Liver (tissue), 9 donors: ENCODE results near the gene P2RY6. TPM values are rescaled to one million over a fixed set of nuclear protein-coding genes. Genes with fewer than 3 reads are reported as not detected.

Source experiments
- DNase-seq: peaks from one replicate; pipeline ENCODE4 v3.0.0-alpha.2; 2017; ENCODE audit warnings: low spot score
- H3K27ac ChIP-seq, 2 donors: one replicate each; pipeline ENCODE4 v1.7.0; 2013; ENCODE audit warnings: inconsistent platforms in 2 of 2, low read length in 2 of 2, control low read depth in 1 of 2, low read depth in 1 of 2, mild to moderate bottlenecking in 1 of 2
- H3K27me3 ChIP-seq, 4 donors: one replicate each; pipeline versions ENCODE4 v1.6.1 to v1.7.0; 2013; ENCODE audit warnings: low read length in 3 of 4, inconsistent platforms in 1 of 4, mild to moderate bottlenecking in 1 of 4, moderate library complexity in 1 of 4; ENCODE audit not compliant: control insufficient read depth in 4 of 4, insufficient read depth in 4 of 4
- H3K36me3 ChIP-seq, 4 donors: one replicate each; pipeline versions ENCODE4 v1.6.1 to v1.7.0; 2013; ENCODE audit warnings: low read length in 3 of 4, mild to moderate bottlenecking in 3 of 4, low read depth in 1 of 4, moderate library complexity in 1 of 4; ENCODE audit not compliant: control insufficient read depth in 4 of 4, insufficient read depth in 3 of 4
- H3K4me1 ChIP-seq, 4 donors: one replicate each; pipeline versions ENCODE4 v1.6.1 to v1.7.0; 2013; ENCODE audit warnings: low read length in 3 of 4, mild to moderate bottlenecking in 3 of 4, moderate library complexity in 1 of 4; ENCODE audit not compliant: control insufficient read depth in 4 of 4, insufficient read depth in 4 of 4
- H3K4me3 ChIP-seq, 3 donors: one replicate each; pipeline versions ENCODE4 v1.6.1 to v1.7.0; 2013; ENCODE audit warnings: low read length in 3 of 3, control low read depth in 1 of 3, low read depth in 1 of 3, mild to moderate bottlenecking in 1 of 3
- H3K9ac ChIP-seq, 2 donors: one replicate each; pipeline ENCODE4 v1.7.0; 2013; ENCODE audit warnings: low read length in 2 of 2, mild to moderate bottlenecking in 2 of 2, moderate library complexity in 2 of 2, control low read depth in 1 of 2, low read depth in 1 of 2
- H3K9me3 ChIP-seq, 4 donors: one replicate each; pipeline versions ENCODE4 v1.6.1 to v1.7.0; 2013; ENCODE audit warnings: low read length in 3 of 4; ENCODE audit not compliant: control insufficient read depth in 4 of 4
- EGR1 ChIP-seq, 2 donors: IDR thresholded peaks; 2 replicates each; pipeline ENCODE4 v1.6.1; 2016 to 2018; ENCODE audit warnings: antibody characterized with exemption in 2 of 2, low read depth in 2 of 2
- FOXA1 ChIP-seq: IDR thresholded peaks from 2 replicates; pipeline ENCODE4 v1.6.1; 2016; ENCODE audit warnings: antibody characterized with exemption
- FOXA2 ChIP-seq: IDR thresholded peaks from 2 replicates; pipeline ENCODE4 v1.6.1; 2016; ENCODE audit warnings: antibody characterized with exemption
- GABPA ChIP-seq, 2 donors: IDR thresholded peaks in 1 of 2; conservative IDR thresholded peaks in 1 of 2; 2 replicates each; pipeline ENCODE4 v1.6.1; 2016; ENCODE audit warnings: antibody characterized with exemption in 2 of 2, mild to moderate bottlenecking in 1 of 2, moderate library complexity in 1 of 2
- HNF4A ChIP-seq, 2 donors: conservative IDR thresholded peaks; 2 replicates each; pipeline ENCODE4 v1.6.1; 2016; ENCODE audit warnings: antibody characterized with exemption in 2 of 2, mild to moderate bottlenecking in 2 of 2
- HNF4G ChIP-seq: IDR thresholded peaks from 2 replicates; pipeline ENCODE4 v1.6.1; 2016; ENCODE audit warnings: antibody characterized with exemption
- JUND ChIP-seq, 2 donors: IDR thresholded peaks; 2 replicates each; pipeline ENCODE4 v1.6.1; 2016; ENCODE audit warnings: antibody characterized with exemption in 2 of 2
- RAD21 ChIP-seq, 2 donors: IDR thresholded peaks; 2 replicates each; pipeline ENCODE4 v1.6.1; 2016; ENCODE audit warnings: antibody characterized with exemption in 2 of 2, mild to moderate bottlenecking in 2 of 2
- RXRA ChIP-seq, 2 donors: IDR thresholded peaks; 2 replicates each; pipeline ENCODE4 v1.6.1; 2017 to 2018; ENCODE audit warnings: antibody characterized with exemption in 2 of 2, mild to moderate bottlenecking in 1 of 2
- SP1 ChIP-seq: IDR thresholded peaks from 2 replicates; pipeline ENCODE4 v1.6.1; 2018; ENCODE audit warnings: antibody characterized with exemption, mild to moderate bottlenecking
- TAF1 ChIP-seq: conservative IDR thresholded peaks from 2 replicates; pipeline ENCODE4 v1.6.1; 2016; ENCODE audit warnings: antibody characterized with exemption, mild to moderate bottlenecking
- YY1 ChIP-seq: IDR thresholded peaks from 2 replicates; pipeline ENCODE4 v1.6.1; 2016; ENCODE audit warnings: antibody characterized with exemption, mild to moderate bottlenecking
- WGBS: extraction: QIAGEN DNeasy Blood & Tissue Kit; methylation state at CpG from one replicate; pipeline ENCODE4 v1.1.7; 2013; 5-methylcytosine and 5-hydroxymethylcytosine counted together
- polyA plus RNA-seq, 2 donors: library from polyadenylated mRNA; stranded (reverse) in 1 of 2; unstranded in 1 of 2; fragments of 200-250 nt in 1 of 2; fragments of >200 nt in 1 of 2; fragmentation: Nextera tagmentation in 1 of 2; extraction: Ambion mirVana in 1 of 2; gene quantifications; one replicate each; pipeline versions ENCODE4 v1.2.1 to v1.2.3, GENCODE V29; 2013 to 2015
- total RNA-seq, 2 donors: library from RNA; depleted of rRNA; stranded (reverse); fragments of >200 nt; gene quantifications; one replicate each; pipeline ENCODE4 v1.2.3, GENCODE V29; 2014
- TF ChIP-seq, protein P1 (sequence below): IDR thresholded peaks from 2 replicates; pipeline ENCODE4 v1.6.1; 2016; ENCODE audit warnings: antibody characterized with exemption
- TF ChIP-seq, protein P2 (sequence below): IDR thresholded peaks from 2 replicates; pipeline ENCODE4 v1.6.1; 2016; ENCODE audit warnings: antibody characterized with exemption
- TF ChIP-seq, protein P3 (sequence below): IDR thresholded peaks from 2 replicates; pipeline ENCODE4 v1.6.1; 2016; ENCODE audit warnings: antibody characterized with exemption
- TF ChIP-seq, protein P4 (sequence below): IDR thresholded peaks from 2 replicates; pipeline ENCODE4 v1.6.1; 2016; ENCODE audit warnings: antibody characterized with exemption, mild to moderate bottlenecking
- TF ChIP-seq, protein P5 (sequence below): fragments of 150-350 bp; IDR thresholded peaks from 2 replicates; pipeline ENCODE4 v1.5.1; 2017; ENCODE audit warnings: improper control_type of control experiment, low read depth, low read length; ENCODE audit not compliant: missing input control
- donor health status: healthy.
- donor health status: healthy.
- donor health status: healthy.
- donor health status: healthy.
- donor health status: healthy.

The P2RY6 gene
- total and polyA plus RNA-seq, 4 donors, result 0.21 to 1.3 (median 0.78) TPM

DNA sequence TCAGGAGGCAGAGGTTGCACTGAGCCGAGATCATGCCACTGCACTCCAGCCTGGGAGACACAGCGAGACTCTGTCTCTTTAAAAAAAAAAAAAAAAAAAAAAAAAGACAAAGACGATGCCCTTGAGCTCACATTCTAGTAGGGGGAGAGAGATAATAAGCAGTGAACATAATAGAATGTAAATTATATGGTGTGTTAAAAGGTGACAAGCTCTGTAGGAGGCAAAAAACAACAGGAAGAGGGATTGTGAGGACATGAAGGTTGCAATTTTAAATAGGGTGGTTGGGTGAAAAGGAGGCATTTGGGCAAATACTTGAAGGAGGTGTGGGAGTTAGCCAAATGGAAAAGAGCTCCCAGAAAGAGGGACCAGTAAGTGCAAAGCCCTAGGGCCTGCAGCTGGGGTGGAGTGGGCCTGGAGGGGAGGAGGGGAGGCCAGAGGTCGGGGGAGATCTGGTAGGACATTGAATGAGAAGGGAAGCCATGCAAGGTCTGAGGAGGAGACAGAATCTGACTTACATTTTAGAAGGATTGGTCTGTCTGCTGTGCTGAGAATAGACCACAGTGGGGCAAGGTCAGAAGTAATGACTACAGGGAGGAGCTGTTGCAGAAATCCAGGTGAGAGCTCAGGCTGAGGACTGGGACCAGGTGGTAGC lies 27.4 kb upstream of the P2RY6 start:
- Histone ChIP-seq H3K36me3 (no peaks in the 10 kb centered on the region), H3K9ac (no peak overlapping the region), H3K27me3 (no peaks in the 10 kb centered on the region), H3K9me3 (no peaks in the 10 kb centered on the region), H3K4me3 (no peak overlapping the region), H3K4me1 (no peaks in the 10 kb centered on the region), H3K27ac (no peak overlapping the region)
- DNase-seq, result no peak
- no peak for TF ChIP-seq YY1
- TF ChIP-seq, protein P1, sequence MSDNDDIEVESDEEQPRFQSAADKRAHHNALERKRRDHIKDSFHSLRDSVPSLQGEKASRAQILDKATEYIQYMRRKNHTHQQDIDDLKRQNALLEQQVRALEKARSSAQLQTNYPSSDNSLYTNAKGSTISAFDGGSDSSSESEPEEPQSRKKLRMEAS, result no peak
- TF ChIP-seq RAD21 (IDR thresholded peaks at IDR 0.05), result no peak
- no peak for TF ChIP-seq FOXA2
- no peak for TF ChIP-seq GABPA (IDR thresholded peaks at IDR 0.05 in 1 of 2, conservative IDR thresholded peaks at IDR 0.05 in 1 of 2)
- no peak for TF ChIP-seq HNF4G
- TF ChIP-seq EGR1 (IDR thresholded peaks at IDR 0.05; ENCODE audit: low read depth in 2 of 2), result no peak
- TF ChIP-seq SP1, result no peak
- TF ChIP-seq, protein P2, sequence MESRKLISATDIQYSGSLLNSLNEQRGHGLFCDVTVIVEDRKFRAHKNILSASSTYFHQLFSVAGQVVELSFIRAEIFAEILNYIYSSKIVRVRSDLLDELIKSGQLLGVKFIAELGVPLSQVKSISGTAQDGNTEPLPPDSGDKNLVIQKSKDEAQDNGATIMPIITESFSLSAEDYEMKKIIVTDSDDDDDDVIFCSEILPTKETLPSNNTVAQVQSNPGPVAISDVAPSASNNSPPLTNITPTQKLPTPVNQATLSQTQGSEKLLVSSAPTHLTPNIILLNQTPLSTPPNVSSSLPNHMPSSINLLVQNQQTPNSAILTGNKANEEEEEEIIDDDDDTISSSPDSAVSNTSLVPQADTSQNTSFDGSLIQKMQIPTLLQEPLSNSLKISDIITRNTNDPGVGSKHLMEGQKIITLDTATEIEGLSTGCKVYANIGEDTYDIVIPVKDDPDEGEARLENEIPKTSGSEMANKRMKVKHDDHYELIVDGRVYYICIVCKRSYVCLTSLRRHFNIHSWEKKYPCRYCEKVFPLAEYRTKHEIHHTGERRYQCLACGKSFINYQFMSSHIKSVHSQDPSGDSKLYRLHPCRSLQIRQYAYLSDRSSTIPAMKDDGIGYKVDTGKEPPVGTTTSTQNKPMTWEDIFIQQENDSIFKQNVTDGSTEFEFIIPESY, result no peak
- TF ChIP-seq JUND (IDR thresholded peaks at IDR 0.05), result no peak
- TF ChIP-seq HNF4A (conservative IDR thresholded peaks at IDR 0.05), result no peak
- 80% methylated on average over 4 of the region's 4 CpGs for WGBS

DNA sequence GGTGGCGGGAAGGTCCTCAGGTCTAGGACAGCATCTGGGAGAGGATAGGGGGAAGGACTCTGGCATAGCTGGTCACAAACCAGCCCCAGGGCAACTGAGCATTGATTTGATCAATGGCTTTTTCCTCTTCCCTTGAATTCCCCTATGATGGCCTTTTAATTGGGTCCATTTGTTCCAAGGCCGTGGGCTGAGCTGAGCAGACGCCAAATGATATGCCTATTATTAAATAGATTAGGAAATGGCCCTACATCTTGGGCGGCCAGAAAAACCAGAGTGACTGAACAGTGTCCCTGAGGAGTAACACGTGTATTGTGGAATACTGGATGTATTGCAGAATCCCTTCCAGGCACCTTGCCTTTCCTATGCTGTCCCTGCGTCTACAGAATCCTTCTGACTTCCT lies 26.7 kb upstream of the P2RY6 start:
- TF ChIP-seq HNF4G, result no peak
- TF ChIP-seq, protein P3, sequence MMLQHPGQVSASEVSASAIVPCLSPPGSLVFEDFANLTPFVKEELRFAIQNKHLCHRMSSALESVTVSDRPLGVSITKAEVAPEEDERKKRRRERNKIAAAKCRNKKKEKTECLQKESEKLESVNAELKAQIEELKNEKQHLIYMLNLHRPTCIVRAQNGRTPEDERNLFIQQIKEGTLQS, result no peak
- no peak for TF ChIP-seq YY1
- TF ChIP-seq HNF4A (conservative IDR thresholded peaks at IDR 0.05), result no peak
- no peak for TF ChIP-seq FOXA1
- TF ChIP-seq GABPA (IDR thresholded peaks at IDR 0.05 in 1 of 2, conservative IDR thresholded peaks at IDR 0.05 in 1 of 2), result no peak
- no peak for TF ChIP-seq RXRA (IDR thresholded peaks at IDR 0.05)
- TF ChIP-seq, protein P4, sequence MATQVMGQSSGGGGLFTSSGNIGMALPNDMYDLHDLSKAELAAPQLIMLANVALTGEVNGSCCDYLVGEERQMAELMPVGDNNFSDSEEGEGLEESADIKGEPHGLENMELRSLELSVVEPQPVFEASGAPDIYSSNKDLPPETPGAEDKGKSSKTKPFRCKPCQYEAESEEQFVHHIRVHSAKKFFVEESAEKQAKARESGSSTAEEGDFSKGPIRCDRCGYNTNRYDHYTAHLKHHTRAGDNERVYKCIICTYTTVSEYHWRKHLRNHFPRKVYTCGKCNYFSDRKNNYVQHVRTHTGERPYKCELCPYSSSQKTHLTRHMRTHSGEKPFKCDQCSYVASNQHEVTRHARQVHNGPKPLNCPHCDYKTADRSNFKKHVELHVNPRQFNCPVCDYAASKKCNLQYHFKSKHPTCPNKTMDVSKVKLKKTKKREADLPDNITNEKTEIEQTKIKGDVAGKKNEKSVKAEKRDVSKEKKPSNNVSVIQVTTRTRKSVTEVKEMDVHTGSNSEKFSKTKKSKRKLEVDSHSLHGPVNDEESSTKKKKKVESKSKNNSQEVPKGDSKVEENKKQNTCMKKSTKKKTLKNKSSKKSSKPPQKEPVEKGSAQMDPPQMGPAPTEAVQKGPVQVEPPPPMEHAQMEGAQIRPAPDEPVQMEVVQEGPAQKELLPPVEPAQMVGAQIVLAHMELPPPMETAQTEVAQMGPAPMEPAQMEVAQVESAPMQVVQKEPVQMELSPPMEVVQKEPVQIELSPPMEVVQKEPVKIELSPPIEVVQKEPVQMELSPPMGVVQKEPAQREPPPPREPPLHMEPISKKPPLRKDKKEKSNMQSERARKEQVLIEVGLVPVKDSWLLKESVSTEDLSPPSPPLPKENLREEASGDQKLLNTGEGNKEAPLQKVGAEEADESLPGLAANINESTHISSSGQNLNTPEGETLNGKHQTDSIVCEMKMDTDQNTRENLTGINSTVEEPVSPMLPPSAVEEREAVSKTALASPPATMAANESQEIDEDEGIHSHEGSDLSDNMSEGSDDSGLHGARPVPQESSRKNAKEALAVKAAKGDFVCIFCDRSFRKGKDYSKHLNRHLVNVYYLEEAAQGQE, result no peak
- TF ChIP-seq TAF1, result no peak
- TF ChIP-seq, protein P2, result no peak
- no peak for TF ChIP-seq SP1
- TF ChIP-seq, protein P1, result no peak
- TF ChIP-seq, protein P5, sequence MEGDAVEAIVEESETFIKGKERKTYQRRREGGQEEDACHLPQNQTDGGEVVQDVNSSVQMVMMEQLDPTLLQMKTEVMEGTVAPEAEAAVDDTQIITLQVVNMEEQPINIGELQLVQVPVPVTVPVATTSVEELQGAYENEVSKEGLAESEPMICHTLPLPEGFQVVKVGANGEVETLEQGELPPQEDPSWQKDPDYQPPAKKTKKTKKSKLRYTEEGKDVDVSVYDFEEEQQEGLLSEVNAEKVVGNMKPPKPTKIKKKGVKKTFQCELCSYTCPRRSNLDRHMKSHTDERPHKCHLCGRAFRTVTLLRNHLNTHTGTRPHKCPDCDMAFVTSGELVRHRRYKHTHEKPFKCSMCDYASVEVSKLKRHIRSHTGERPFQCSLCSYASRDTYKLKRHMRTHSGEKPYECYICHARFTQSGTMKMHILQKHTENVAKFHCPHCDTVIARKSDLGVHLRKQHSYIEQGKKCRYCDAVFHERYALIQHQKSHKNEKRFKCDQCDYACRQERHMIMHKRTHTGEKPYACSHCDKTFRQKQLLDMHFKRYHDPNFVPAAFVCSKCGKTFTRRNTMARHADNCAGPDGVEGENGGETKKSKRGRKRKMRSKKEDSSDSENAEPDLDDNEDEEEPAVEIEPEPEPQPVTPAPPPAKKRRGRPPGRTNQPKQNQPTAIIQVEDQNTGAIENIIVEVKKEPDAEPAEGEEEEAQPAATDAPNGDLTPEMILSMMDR, result no peak
- no peak for TF ChIP-seq EGR1 (IDR thresholded peaks at IDR 0.05; ENCODE audit: low read depth in 2 of 2)
- TF ChIP-seq RAD21 (IDR thresholded peaks at IDR 0.05), result no peak
- no peak for TF ChIP-seq JUND (IDR thresholded peaks at IDR 0.05)
- H3K36me3 ChIP-seq, result no peaks in the 10 kb centered on the region
- 83% methylated on average over 6 of the region's 6 CpGs for WGBS
- no peaks in the 10 kb centered on the region for H3K9me3 ChIP-seq
- no peak overlapping the region for H3K4me3 ChIP-seq
- DNase-seq, result no peak
- no peaks in the 10 kb centered on the region for H3K27me3 ChIP-seq
- H3K4me1 ChIP-seq, result no peaks in the 10 kb centered on the region
- no peak overlapping the region for H3K9ac ChIP-seq
- no peak overlapping the region for H3K27ac ChIP-seq
